Measurements from ENCODE around the gene NOTCH2NLA.
"Not testable (repeated sequence)": the region's sequence is repeated elsewhere in the genome, so short reads cannot be mapped to it uniquely, and the experiment has no call there.

DNA sequence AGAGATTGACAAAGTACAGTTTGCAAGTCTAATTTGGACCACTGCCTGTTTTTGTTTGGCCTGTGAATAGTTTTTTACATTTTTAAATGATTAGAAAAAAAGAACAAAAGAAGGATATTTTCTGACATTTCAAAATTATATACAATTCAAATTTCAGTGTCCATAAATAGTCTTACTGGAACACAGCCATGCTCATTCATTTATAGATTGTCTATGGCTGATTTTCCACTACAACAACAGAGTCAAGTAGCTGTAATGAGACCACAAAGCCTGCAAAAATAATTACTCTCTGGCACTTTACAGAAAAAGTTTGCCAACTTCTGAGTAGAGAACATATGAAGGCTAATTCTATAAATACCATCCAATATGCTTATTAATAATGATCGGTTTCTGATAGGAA lies 61.1 kb downstream of the NOTCH2NLA start:
- TF ChIP-seq POLR2AphosphoS5, POLR2A (IDR thresholded peaks at IDR 0.05): not testable (repeated sequence)
- TF ChIP-seq, protein P1, sequence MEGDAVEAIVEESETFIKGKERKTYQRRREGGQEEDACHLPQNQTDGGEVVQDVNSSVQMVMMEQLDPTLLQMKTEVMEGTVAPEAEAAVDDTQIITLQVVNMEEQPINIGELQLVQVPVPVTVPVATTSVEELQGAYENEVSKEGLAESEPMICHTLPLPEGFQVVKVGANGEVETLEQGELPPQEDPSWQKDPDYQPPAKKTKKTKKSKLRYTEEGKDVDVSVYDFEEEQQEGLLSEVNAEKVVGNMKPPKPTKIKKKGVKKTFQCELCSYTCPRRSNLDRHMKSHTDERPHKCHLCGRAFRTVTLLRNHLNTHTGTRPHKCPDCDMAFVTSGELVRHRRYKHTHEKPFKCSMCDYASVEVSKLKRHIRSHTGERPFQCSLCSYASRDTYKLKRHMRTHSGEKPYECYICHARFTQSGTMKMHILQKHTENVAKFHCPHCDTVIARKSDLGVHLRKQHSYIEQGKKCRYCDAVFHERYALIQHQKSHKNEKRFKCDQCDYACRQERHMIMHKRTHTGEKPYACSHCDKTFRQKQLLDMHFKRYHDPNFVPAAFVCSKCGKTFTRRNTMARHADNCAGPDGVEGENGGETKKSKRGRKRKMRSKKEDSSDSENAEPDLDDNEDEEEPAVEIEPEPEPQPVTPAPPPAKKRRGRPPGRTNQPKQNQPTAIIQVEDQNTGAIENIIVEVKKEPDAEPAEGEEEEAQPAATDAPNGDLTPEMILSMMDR (IDR thresholded peaks at IDR 0.05 in 8 of 11, conservative IDR thresholded peaks at IDR 0.05 in 3 of 11): not testable (repeated sequence)
